Astrocyte (in vitro differentiated cells and primary cell): ENCODE data around the gene ZNF512B.

ENCODE experiments used
- EZH2 ChIP-seq: IDR thresholded peaks from 2 replicates; pipeline ENCODE4 v1.6.1; 2012; ENCODE audit warnings: mild to moderate bottlenecking, low read length, inconsistent platforms; ENCODE audit not compliant: insufficient read depth
- TF ChIP-seq, protein P1 (sequence below): IDR thresholded peaks from 2 replicates; pipeline ENCODE4 v1.5.1; 2011; ENCODE audit warnings: low read depth, mild to moderate bottlenecking, inconsistent platforms, low read length, moderate library complexity; ENCODE audit not compliant: insufficient read depth

DNA sequence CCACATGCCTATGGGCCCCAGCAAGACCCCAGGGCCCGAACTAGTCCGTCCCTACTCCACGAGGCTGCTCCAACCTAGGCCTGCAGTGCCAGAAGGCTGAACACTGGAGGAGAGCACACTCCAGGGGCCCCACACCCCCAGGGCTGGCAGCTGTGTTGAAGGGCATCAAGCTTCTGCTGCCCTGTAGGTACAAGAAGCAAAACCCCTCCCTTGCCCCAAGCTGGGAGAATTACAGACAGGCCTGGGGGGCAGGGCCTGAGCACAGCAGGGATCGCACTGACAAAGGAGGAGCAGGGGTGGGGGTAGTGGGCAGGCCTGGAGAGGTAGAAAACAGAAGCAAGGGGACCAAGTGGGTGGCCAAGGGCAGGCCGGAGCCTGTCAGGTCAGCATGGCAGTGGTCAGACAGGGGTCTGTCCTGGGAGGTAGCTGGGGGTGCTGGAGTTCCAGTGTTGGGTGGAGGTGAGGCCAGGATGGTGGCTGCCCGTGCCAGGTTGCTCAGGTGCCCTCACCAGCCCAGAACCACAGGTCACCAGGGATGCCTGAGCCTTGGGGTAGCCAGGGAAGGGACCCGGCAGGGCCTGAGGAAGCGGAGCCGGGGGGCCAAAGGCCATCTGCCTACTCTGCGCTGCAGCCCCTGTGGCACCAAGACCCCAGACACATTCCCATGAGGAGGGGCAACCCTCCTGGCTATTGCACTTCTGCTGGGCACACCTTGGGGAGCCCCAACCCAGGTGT is 10.6 kb downstream of the ZNF512B start:
- TF ChIP-seq, protein P1, sequence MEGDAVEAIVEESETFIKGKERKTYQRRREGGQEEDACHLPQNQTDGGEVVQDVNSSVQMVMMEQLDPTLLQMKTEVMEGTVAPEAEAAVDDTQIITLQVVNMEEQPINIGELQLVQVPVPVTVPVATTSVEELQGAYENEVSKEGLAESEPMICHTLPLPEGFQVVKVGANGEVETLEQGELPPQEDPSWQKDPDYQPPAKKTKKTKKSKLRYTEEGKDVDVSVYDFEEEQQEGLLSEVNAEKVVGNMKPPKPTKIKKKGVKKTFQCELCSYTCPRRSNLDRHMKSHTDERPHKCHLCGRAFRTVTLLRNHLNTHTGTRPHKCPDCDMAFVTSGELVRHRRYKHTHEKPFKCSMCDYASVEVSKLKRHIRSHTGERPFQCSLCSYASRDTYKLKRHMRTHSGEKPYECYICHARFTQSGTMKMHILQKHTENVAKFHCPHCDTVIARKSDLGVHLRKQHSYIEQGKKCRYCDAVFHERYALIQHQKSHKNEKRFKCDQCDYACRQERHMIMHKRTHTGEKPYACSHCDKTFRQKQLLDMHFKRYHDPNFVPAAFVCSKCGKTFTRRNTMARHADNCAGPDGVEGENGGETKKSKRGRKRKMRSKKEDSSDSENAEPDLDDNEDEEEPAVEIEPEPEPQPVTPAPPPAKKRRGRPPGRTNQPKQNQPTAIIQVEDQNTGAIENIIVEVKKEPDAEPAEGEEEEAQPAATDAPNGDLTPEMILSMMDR: no peak
- no peak for TF ChIP-seq EZH2
